CD14-positive monocyte (primary cell): ENCODE data around the gene CCDC78. TPM values are rescaled to one million over a fixed set of nuclear protein-coding genes. Genes with fewer than 3 reads are reported as not detected.

Experiments used
- DNase-seq, 3 donors: peaks; one replicate each; pipeline ENCODE4 v3.0.0-alpha.2; 2011 to 2022
- H2AFZ ChIP-seq: 2 replicates; pipeline ENCODE4 v1.6.0; 2012; ENCODE audit warnings: mild to moderate bottlenecking, low read depth, low read length, inconsistent platforms; ENCODE audit not compliant: insufficient read depth, poor library complexity, severe bottlenecking
- H3K27ac ChIP-seq, 2 donors: 1 replicate in 1 of 2; 2 replicates in 1 of 2; pipeline ENCODE4 v1.5.1; 2012 to 2013; ENCODE audit warnings: low read length in 2 of 2, control low read depth in 1 of 2, inconsistent platforms in 1 of 2, low read depth in 1 of 2, mild to moderate bottlenecking in 1 of 2
- H3K27me3 ChIP-seq, 2 donors: one replicate each; pipeline versions ENCODE4 v1.6.0 to v1.6.1; 2011 to 2013; ENCODE audit warnings: low read length in 2 of 2; ENCODE audit not compliant: control insufficient read depth in 2 of 2, insufficient read depth in 2 of 2
- H3K36me3 ChIP-seq, 2 donors: replicated peaks in 1 of 2; 1 replicate in 1 of 2; 2 replicates in 1 of 2; pipeline versions ENCODE4 v1.5.1 to v1.6.1; 2012 to 2013; ENCODE audit warnings: low read length in 2 of 2, control low read depth in 1 of 2, inconsistent platforms in 1 of 2, mild to moderate bottlenecking in 1 of 2; ENCODE audit not compliant: insufficient read depth in 2 of 2, control insufficient read depth in 1 of 2
- H3K4me1 ChIP-seq, 2 donors: 1 replicate in 1 of 2; 2 replicates in 1 of 2; pipeline versions ENCODE4 v1.5.1 to v1.6.1; 2012 to 2013; ENCODE audit warnings: low read length in 2 of 2, control low read depth in 1 of 2, inconsistent platforms in 1 of 2, mild to moderate bottlenecking in 1 of 2, moderate library complexity in 1 of 2; ENCODE audit not compliant: insufficient read depth in 2 of 2, control insufficient read depth in 1 of 2
- H3K4me2 ChIP-seq: replicated peaks from 2 replicates; pipeline ENCODE3; 2012; ENCODE audit warnings: low read length, moderate library complexity, mild to moderate bottlenecking; ENCODE audit not compliant: poor library complexity, severe bottlenecking; ENCODE audit errors: extremely low read depth
- H3K4me3 ChIP-seq, 3 experiments: fragments of 200-600 bp in 1 of 3; sonication (generic) in 1 of 3; replicated peaks in 1 of 3; 1 replicate in 2 of 3; 2 replicates in 1 of 3; pipeline ENCODE4 v1.5.1; 2011 to 2013; ENCODE audit warnings: low read length in 3 of 3, mild to moderate bottlenecking in 3 of 3, control low read depth in 2 of 3, low read depth in 2 of 3, inconsistent platforms in 1 of 3, moderate library complexity in 1 of 3
- H3K79me2 ChIP-seq: 2 replicates; pipeline ENCODE4 v1.6.0; 2012; ENCODE audit warnings: mild to moderate bottlenecking, control low read depth, inconsistent platforms, low read length, moderate library complexity; ENCODE audit not compliant: insufficient read depth
- H3K9ac ChIP-seq: 2 replicates; pipeline ENCODE4 v1.6.0; 2017; ENCODE audit warnings: low read length, mild to moderate bottlenecking; ENCODE audit not compliant: insufficient read depth, poor library complexity, severe bottlenecking
- H3K9me3 ChIP-seq, 2 donors: replicated peaks in 1 of 2; 1 replicate in 1 of 2; 2 replicates in 1 of 2; pipeline versions ENCODE4 v1.5.1 to v1.6.1; 2012 to 2013; ENCODE audit warnings: low read length in 2 of 2, control low read depth in 1 of 2; ENCODE audit not compliant: control insufficient read depth in 1 of 2, insufficient read depth in 1 of 2
- H4K20me1 ChIP-seq: 2 replicates; pipeline ENCODE4 v1.6.0; 2012; ENCODE audit warnings: mild to moderate bottlenecking, low read length, control low read depth, moderate library complexity; ENCODE audit not compliant: insufficient read depth
- H3K27ac Mint-ChIP-seq, 7 donors: one replicate each; pipeline ENCODE4 v1.8.0; 2020; ENCODE audit warnings: mild to moderate bottlenecking in 7 of 7, mixed read lengths in 7 of 7, moderate library complexity in 6 of 7, inconsistent platforms in 2 of 7
- H3K27me3 Mint-ChIP-seq, 3 donors: one replicate each; pipeline ENCODE4 v1.8.0; 2021 to 2022; ENCODE audit warnings: low read depth in 3 of 3, mild to moderate bottlenecking in 3 of 3, mixed read lengths in 3 of 3, moderate library complexity in 3 of 3, inconsistent platforms in 1 of 3
- H3K36me3 Mint-ChIP-seq, 2 donors: one replicate each; pipeline ENCODE4 v1.8.0; 2020; ENCODE audit warnings: mixed read lengths in 2 of 2, inconsistent platforms in 1 of 2, mild to moderate bottlenecking in 1 of 2
- H3K4me1 Mint-ChIP-seq: one replicate; pipeline ENCODE4 v1.8.0; 2020; ENCODE audit warnings: mild to moderate bottlenecking, mixed read lengths
- H3K4me3 Mint-ChIP-seq, 2 donors: one replicate each; pipeline ENCODE4 v1.8.0; 2020; ENCODE audit warnings: mild to moderate bottlenecking in 2 of 2, mixed read lengths in 2 of 2, moderate library complexity in 1 of 2
- H3K9me3 Mint-ChIP-seq, 7 donors: one replicate each; pipeline ENCODE4 v1.8.0; 2020 to 2022; ENCODE audit warnings: mixed read lengths in 7 of 7, mild to moderate bottlenecking in 6 of 7, moderate library complexity in 6 of 7, inconsistent platforms in 2 of 7
- CTCF ChIP-seq: fragments of 200-600 bp; IDR thresholded peaks from one replicate; pipeline ENCODE4 v1.8.0; 2022; ENCODE audit warnings: antibody characterized with exemption, mild to moderate bottlenecking
- WGBS: methylation state at CpG from one replicate; pipeline ENCODE4 v1.1.5; 2013; ENCODE audit warnings: missing lambda C conversion rate; ENCODE audit not compliant: insufficient coverage; 5-methylcytosine and 5-hydroxymethylcytosine counted together
- intact Hi-C, 2 donors: fragments of 100-400 bp; cut with micrococcal nuclease; formaldehyde crosslinking; loops; one replicate each; pipeline versions ENCODE4 v1.15.0 to v1.15.1; 2023
- polyA plus RNA-seq, 3 donors: library from polyadenylated mRNA; depleted of rRNA in 1 of 3; unstranded in 2 of 3; stranded (reverse) in 1 of 3; fragments of 300-500 nt in 2 of 3; fragments of >200 nt in 1 of 3; fragmentation: Illumina TruSeq in 2 of 3; gene quantifications; 1 replicate in 2 of 3; 2 replicates in 1 of 3; pipeline ENCODE4 v1.2.3, GENCODE V29; 2012 to 2021

CCDC78 gene
- polyA plus RNA-seq, 3 donors = 0.96 TPM; not detected in 2

- Histone ChIP-seq H3K27ac (no peak overlapping the region), H3K9ac (no peak overlapping the region), H4K20me1 (peaks cover 41% of the 10 kb centered on the region), H3K4me1 (peaks cover 17 to 29% of the 10 kb centered on the region in 2 donors), H3K4me2 (peak overlapping the region; percentile 50), H3K79me2 (peaks cover 7% of the 10 kb centered on the region), H3K27me3 (peaks cover 3 to 30% of the 10 kb centered on the region in 2 donors), H3K4me3 (no peak overlapping the region), H3K36me3 (peaks cover 29 to 32% of the 10 kb centered on the region in 2 donors), H3K9me3 (no peaks in the 10 kb centered on the region), H2AFZ (no peak overlapping the region)
- peaks cover 21 to 38% (median 23%) of the 10 kb centered on the region in 3 donors for H3K27me3 Mint-ChIP-seq
- DNase-seq = no peak
- 81% methylated on average over 14 of the region's 25 CpGs for WGBS
- H3K36me3 Mint-ChIP-seq = peaks cover 20 to 30% of the 10 kb centered on the region in 2 donors
- H3K27ac Mint-ChIP-seq = no peak overlapping the region
- TF ChIP-seq CTCF = no peak
- peaks cover 0 to 5% (median 0%) of the 10 kb centered on the region in 7 donors for H3K9me3 Mint-ChIP-seq
- H3K4me3 Mint-ChIP-seq = peak overlapping the region in 1 of 2 donors; percentile 78
- intact Hi-C loops = no loop called here
- peaks cover 14% of the 10 kb centered on the region for H3K4me1 Mint-ChIP-seq
Observed at GRCh38 chr16:675884-676564, 50.2 kb downstream of the CCDC78 start.

- Histone ChIP-seq H3K4me2 (peak within 1 kb of the TSS; percentile 50), H3K27ac (no peak within 1 kb of the TSS), H3K27me3 (peaks cover 3 to 30% of the 10 kb centered on the region in 2 donors), H3K79me2 (peaks cover 1% of the 10 kb centered on the region), H2AFZ (no peak within 1 kb of the TSS), H3K9ac (no peak within 1 kb of the TSS), H3K4me1 (peaks cover 13 to 22% of the 10 kb centered on the region in 2 donors), H3K36me3 (peaks cover 37 to 40% of the 10 kb centered on the region in 2 donors), H3K9me3 (no peaks in the 10 kb centered on the region), H4K20me1 (peaks cover 42% of the 10 kb centered on the region), H3K4me3 (peak within 1 kb of the TSS in 1 of 3 experiments; percentile 39)
- intact Hi-C loops = no loop called here
- Mint-ChIP-seq H3K36me3 (peaks cover 25 to 38% of the 10 kb centered on the region in 2 donors), H3K27ac (no peak within 1 kb of the TSS), H3K27me3 (peaks cover 21 to 38% (median 23%) of the 10 kb centered on the region in 3 donors), H3K9me3 (peaks cover 0 to 5% (median 0%) of the 10 kb centered on the region in 7 donors), H3K4me3 (peak within 1 kb of the TSS; percentile 27 to 78), H3K4me1 (peaks cover 12% of the 10 kb centered on the region)
- 4% methylated on average over 69 of the region's 73 CpGs for WGBS
- DNase-seq = no peak
- TF ChIP-seq CTCF = no peak
Observed at GRCh38 chr16:674968-675883, 51.0 kb downstream of the CCDC78 start, which contains the start of gene RHBDL1. RHBDL1 (plus strand) TSS chr16:675671; CDS start chr16:675791, 120 bp downstream.
